C4-2B (cell line): ENCODE data around the gene SUPT4H1.

ENCODE experiments used
- H3K27ac ChIP-seq: fragments of 450-650 bp; 2 replicates; pipeline ENCODE4 v1.5.1; 2017
- ZFX ChIP-seq: fragments of 450-650 bp; IDR thresholded peaks from 2 replicates; pipeline ENCODE4 v1.6.1; 2017
- TF ChIP-seq, protein P1 (sequence below): fragments of 450-650 bp; conservative IDR thresholded peaks from 2 replicates; pipeline ENCODE4 v1.5.1; 2017; ENCODE audit warnings: mild to moderate bottlenecking

The SUPT4H1 gene

DNA sequence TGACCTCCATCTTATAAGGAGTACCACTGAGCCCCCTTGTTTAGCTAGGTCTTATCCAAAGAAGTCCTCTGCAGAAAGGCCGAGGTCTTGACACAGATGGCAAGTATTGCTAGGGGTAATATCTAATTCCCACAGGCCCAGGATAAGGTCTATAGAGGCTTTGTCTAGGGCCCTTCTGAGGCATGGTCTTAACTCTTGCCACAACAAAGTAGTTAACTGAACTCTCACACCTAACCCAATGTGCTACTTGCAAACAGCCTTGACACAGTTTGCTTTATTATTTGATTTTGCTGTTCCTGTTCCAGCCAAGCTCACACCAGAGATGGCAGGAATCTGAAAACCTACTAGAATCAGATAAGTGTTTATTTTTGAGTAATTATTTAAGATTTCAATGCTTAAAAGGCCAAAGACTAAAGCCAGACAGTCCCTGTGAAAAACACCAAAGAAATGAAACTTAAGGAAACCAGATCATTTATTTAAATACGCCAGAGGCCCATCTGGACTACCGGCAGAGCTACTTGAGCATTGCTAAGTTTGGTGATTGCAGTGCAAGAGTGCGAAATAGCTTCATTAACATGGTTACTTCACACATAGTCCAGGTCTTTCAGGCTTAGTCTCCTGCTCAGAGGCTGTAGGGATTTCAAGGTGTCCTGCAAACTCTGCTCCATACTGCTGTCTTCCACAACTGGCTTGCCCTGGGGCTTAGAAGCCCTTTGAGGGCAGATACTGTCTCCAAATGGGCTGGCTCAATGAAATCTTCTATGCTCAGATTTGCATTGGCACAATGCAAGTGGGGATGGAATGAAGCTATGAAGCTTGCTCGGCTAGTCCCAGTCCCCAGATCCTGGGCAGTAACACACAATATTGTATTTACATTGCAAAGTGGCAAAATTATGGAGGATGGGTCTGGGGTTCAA lies 28.5 kb upstream of the SUPT4H1 start:
- no peak for TF ChIP-seq ZFX
- TF ChIP-seq, protein P1, sequence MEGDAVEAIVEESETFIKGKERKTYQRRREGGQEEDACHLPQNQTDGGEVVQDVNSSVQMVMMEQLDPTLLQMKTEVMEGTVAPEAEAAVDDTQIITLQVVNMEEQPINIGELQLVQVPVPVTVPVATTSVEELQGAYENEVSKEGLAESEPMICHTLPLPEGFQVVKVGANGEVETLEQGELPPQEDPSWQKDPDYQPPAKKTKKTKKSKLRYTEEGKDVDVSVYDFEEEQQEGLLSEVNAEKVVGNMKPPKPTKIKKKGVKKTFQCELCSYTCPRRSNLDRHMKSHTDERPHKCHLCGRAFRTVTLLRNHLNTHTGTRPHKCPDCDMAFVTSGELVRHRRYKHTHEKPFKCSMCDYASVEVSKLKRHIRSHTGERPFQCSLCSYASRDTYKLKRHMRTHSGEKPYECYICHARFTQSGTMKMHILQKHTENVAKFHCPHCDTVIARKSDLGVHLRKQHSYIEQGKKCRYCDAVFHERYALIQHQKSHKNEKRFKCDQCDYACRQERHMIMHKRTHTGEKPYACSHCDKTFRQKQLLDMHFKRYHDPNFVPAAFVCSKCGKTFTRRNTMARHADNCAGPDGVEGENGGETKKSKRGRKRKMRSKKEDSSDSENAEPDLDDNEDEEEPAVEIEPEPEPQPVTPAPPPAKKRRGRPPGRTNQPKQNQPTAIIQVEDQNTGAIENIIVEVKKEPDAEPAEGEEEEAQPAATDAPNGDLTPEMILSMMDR, result no peak
- H3K27ac ChIP-seq, result no peak overlapping the region

DNA sequence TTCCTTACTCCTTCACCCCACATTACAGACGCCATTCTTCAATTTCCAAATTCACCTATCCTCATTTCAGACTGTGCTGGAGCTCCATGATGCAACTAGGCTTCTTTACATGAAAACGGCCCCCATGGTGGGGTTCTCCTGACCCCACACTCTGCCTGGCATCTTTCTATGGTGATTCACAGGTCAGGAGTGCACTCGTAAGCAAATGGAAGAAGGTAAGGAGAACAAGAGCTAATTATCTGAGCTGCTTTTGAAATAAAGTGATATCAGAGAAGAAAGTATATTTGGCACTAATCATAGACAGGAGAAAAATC lies 27.5 kb upstream of the SUPT4H1 start:
- TF ChIP-seq, protein P1, result no peak
- no peak for TF ChIP-seq ZFX
- H3K27ac ChIP-seq, result no peak overlapping the region

DNA sequence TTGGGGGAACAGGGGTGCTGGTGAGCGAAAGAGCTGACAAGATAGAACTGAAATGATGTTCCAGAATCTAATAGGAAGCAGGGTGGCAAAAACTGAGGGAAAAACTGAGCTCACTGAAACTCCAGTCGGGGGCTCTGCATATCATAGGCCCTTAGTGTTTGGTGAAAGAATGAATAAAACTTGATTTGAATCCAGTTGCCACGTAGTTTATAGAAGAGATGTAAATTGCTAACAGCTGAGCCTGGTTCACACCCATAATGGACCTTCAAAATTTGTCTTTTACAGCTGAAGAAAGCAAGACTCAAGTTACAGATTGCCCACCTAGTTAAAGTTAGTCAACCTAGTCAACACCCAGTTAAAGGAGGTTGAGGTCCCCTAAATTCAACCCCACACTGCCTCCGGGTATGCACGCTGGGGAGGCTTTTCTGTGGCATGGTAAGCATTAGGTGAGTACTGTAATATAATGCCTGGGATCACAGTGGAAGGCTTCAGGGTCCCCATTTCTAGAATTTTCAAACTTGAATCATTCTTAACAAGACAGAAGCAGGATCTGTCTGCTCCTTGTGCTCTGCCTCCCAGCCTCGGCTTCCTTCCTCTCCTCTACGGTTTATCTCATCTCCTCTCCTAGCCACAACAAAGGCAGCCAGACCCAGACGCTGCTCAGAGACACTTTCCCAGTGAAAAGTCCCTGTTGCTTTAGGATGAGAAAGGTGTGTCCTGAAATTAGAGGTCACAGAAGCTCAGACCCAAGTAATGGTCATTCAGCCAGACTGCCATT lies 26.9 kb upstream of the SUPT4H1 start:
- TF ChIP-seq, protein P1, result no peak
- no peak for TF ChIP-seq ZFX
- no peak overlapping the region for H3K27ac ChIP-seq

DNA sequence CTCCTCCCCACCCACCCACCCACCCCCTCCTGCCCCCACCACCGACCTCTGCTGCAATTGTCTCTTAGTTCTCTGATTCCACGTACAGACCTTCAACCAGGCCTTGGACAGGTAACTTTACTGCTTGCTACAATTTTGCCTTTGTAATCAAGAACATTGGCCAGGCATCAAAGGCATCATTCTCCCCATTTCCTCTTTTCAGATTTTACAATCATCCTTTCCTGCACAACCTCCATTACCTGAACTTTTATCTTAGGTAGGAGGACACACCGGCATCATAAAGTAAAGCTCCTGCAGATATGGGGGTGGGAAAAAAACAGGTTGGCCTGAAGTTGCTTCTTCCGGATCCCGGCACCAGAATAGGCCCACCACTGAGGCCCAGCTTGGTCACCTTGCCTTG lies 25.7 kb upstream of the SUPT4H1 start:
- no peak for TF ChIP-seq ZFX
- TF ChIP-seq, protein P1, result no peak
- H3K27ac ChIP-seq, result peak overlapping the region; percentile 43

DNA sequence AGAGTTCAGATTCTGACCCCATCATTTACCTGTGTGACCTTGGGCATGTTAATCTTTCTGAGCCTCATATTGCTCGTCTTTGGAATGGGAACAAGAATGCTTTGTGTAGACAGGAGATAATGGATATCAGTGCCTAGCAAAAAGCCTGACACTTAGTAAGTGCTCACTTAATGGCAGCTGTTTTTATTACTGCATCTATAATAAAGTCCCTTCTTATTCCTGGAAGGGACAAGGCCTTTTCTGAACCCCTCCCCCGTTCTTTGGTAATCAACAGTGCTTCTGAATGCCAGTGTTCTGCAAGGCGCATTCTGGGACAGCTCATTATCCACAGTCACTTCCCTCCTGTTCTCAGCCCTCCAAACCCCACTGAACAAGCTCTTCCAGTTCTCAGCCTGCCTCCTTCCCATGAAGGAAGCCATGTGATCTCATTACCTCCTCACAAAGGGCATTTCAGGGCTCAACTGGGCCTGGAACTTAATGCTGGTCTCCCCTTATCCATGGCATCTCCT lies 25.1 kb upstream of the SUPT4H1 start:
- TF ChIP-seq, protein P1, result no peak
- TF ChIP-seq ZFX, result no peak
- H3K27ac ChIP-seq, result peak overlapping the region; percentile 43

DNA sequence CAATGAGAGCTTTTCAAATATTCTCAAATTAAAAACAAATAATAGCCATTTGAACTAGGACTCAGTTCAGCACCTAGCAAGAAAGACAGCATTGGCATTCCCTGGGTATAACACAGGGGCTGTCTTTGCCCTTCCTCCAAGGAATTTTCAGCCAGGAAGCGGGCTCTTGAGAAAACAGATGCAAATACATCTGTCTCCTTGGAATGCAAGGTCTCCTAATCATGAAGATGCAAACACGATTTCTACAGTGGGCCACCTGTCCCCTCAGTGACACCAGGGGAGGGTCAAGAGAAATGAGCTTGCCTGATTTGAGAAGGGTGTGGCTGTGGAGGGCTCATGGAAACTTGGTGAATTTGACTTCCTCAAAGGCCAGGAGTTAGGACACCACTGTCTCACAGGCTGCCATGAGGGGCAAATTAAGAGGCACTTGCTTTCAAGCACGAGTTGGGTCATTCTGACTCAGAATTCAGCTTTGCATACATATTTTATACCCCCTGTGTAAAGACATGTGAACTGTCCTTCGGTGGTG lies 24.5 kb upstream of the SUPT4H1 start:
- TF ChIP-seq, protein P1, result no peak
- no peak for TF ChIP-seq ZFX
- H3K27ac ChIP-seq, result peak overlapping the region; percentile 43; the same call in 1 of the 2 replicates

DNA sequence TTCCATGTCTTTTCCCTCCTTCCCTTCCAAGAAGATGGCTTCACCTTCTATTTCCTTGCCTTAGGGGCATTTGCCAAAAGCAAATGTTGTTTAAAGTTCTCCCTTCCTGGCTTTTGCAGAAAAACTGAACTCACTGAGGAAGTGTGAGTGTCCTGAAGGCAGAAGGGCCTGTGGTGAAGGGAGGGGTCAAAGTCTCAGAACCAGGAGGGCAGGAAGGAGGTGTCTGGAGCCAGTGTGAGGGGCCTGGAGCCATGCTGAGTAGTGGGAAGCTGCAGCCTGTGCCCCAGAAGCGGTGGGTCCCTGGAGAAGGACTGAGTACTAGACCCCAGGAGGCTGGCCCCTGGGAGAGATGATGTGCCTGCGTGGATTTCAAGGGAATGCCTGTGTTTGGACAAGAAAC lies 23.8 kb upstream of the SUPT4H1 start:
- no peak overlapping the region for H3K27ac ChIP-seq
- no peak for TF ChIP-seq ZFX
- TF ChIP-seq, protein P1, result no peak
